Midbrain (tissue), 1 donor: ENCODE results near the gene JAM3.
"Not testable (repeated sequence)": the region's sequence is repeated elsewhere in the genome, so short reads cannot be mapped to it uniquely, and the experiment has no call there.

ENCODE experiments used
- DNase-seq: peaks from one replicate; lab custom pipeline; 2025; lab: John Stamatoyannopoulos, UW

JAM3 gene

GRCh38 chr11:134101282-134101681, 32.4 kb downstream of the JAM3 start:
- DNase-seq: no peak

GRCh38 chr11:134110252-134110815, 41.5 kb downstream of the JAM3 start:
- no peak for DNase-seq

- not testable (repeated sequence) for DNase-seq
Observed at GRCh38 chr11:134113787-134114186, 44.9 kb downstream of the JAM3 start.

GRCh38 chr11:134116210-134116609, 47.3 kb downstream of the JAM3 start:
- DNase-seq: no peak

- no peak for DNase-seq
Observed at GRCh38 chr11:134118006-134118405, 49.1 kb downstream of the JAM3 start.

GRCh38 chr11:134119094-134119493, 50.2 kb downstream of the JAM3 start:
- DNase-seq: no peak

- DNase-seq: peak; percentile 48
Observed at GRCh38 chr11:134120143-134120850, 51.4 kb downstream of the JAM3 start.

- peak; percentile 82 for DNase-seq
Observed at GRCh38 chr11:134120921-134121526, 52.2 kb downstream of the JAM3 start.

- peak; percentile 61 for DNase-seq
Observed at GRCh38 chr11:134124660-134125451, 56.0 kb downstream of the JAM3 start.

- DNase-seq: peak; percentile 61
Observed at GRCh38 chr11:134125507-134125906, 56.6 kb downstream of the JAM3 start.

GRCh38 chr11:134126217-134126822, 57.4 kb downstream of the JAM3 start:
- DNase-seq: peak; percentile 60

- no peak for DNase-seq
Observed at GRCh38 chr11:134131628-134132244, 62.9 kb downstream of the JAM3 start.

GRCh38 chr11:134132808-134133207, 63.9 kb downstream of the JAM3 start:
- DNase-seq: no peak

GRCh38 chr11:134134167-134134566, 65.3 kb downstream of the JAM3 start:
- DNase-seq: no peak

GRCh38 chr11:134138376-134138775, 69.5 kb downstream of the JAM3 start:
- no peak for DNase-seq

GRCh38 chr11:134139303-134139872, 70.5 kb downstream of the JAM3 start:
- DNase-seq: no peak

GRCh38 chr11:134139873-134140331, 71.0 kb downstream of the JAM3 start:
- peak; percentile 91 for DNase-seq

GRCh38 chr11:134140961-134141490, 72.2 kb downstream of the JAM3 start:
- no peak for DNase-seq

- DNase-seq: no peak
Observed at GRCh38 chr11:134142536-134142935, 73.7 kb downstream of the JAM3 start.

GRCh38 chr11:134143801-134144200, 74.9 kb downstream of the JAM3 start:
- DNase-seq: no peak

- DNase-seq: no peak
Observed at GRCh38 chr11:134144744-134145143, 75.9 kb downstream of the JAM3 start.
